Measurements from ENCODE around the gene NQO1.

Gene NQO1

DNA sequence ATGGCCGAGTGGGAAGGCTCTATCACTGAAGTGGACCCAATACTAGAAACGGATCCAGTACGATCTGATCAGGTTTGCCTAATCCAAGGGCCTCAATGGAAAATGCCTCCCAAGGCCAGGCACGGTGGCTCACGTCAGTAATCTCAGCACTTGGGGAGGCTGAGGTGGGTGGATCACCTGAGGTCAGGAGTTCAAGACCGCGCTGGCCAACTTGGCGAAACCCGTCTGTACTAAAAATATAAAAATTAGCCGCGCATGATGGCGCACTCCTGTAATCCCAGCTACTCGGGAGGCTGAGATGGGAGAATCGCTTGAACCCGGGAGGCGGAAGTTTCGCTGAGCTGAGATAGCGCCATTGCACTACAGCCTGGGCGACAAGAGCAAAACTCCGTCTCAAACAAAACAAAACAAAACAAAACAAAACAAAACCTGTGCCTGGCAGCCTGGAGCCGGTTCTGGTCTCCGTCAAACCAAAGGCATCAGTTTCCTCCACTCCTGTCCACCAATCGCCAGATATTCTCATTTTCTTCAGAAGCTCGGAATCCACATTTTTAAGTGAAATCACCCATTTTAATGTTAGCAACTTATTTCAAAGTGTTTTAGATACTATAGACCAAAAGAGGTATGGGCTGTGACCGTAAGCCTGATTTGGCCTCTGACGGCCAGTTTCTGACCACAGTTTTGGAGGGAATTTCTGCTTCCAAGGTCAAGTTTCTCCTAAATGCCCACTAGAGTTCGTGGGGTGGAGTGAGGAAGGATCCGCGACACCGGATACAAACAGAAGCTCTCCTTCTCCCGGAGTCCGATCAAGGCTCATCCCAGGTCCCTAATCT is 664 bp downstream of the NQO1 start:
- FAIRE-seq (no peak), DNase-seq (ENCODE audit: insufficient read length, low spot score) (no peak)
- TF ChIP-seq, protein P1, sequence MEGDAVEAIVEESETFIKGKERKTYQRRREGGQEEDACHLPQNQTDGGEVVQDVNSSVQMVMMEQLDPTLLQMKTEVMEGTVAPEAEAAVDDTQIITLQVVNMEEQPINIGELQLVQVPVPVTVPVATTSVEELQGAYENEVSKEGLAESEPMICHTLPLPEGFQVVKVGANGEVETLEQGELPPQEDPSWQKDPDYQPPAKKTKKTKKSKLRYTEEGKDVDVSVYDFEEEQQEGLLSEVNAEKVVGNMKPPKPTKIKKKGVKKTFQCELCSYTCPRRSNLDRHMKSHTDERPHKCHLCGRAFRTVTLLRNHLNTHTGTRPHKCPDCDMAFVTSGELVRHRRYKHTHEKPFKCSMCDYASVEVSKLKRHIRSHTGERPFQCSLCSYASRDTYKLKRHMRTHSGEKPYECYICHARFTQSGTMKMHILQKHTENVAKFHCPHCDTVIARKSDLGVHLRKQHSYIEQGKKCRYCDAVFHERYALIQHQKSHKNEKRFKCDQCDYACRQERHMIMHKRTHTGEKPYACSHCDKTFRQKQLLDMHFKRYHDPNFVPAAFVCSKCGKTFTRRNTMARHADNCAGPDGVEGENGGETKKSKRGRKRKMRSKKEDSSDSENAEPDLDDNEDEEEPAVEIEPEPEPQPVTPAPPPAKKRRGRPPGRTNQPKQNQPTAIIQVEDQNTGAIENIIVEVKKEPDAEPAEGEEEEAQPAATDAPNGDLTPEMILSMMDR (IDR thresholded peaks at IDR 0.05; ENCODE audit: insufficient read depth, missing control alignments), result no peak

DNA sequence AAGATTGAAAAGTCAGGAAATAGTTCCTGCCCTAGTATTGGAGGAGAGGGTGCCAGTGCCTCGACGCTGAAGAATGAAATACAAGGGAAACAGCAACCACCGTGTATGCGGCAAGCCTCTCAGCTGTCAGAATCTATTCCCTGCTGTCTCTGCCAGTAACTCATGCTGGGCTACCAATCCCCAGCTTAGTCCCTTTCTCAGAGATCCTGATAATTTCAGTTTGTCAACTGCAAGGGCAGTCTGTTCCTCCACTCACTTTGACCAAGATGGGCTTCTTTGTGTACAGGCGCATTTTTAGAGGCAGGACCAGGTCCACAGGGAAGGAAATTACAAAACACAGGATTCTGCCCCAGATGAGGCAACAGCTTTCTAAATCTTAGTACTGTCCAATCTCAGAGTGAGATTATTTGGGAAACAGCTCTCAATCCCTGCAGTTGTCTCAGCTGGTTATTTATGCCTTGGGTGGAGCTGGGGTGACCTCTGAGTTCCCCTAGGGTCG is 1.3 kb downstream of the NQO1 start:
- DNase-seq (ENCODE audit: insufficient read length, low spot score) (no peak), FAIRE-seq (no peak)
- TF ChIP-seq, protein P1 (IDR thresholded peaks at IDR 0.05; ENCODE audit: insufficient read depth, missing control alignments), result no peak

DNA sequence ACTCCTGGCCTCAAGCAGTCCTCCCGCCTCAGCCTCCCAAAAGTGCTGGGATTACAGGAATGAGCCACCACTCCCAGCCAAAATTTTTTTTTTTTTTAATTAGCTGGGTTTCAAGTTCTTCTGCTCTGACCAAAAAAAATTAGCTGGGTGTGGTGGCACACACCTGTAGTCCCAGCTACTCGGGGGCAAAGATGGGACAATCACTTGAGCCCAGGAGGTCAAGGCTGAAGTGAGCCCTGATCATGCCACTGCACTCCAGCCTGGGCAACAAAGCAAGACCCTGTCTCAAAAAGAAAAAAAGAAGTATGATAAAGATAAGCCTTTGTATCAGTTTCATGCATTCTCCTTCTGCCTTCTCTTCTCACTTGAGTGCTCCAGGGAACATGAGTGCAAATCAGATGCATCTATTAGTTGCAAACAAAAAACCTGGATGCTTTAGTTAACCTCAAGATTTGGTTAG is 1.9 kb downstream of the NQO1 start:
- TF ChIP-seq, protein P1 (IDR thresholded peaks at IDR 0.05; ENCODE audit: insufficient read depth, missing control alignments), result no peak
- no peak for FAIRE-seq
- DNase-seq (ENCODE audit: insufficient read length, low spot score), result no peak

DNA sequence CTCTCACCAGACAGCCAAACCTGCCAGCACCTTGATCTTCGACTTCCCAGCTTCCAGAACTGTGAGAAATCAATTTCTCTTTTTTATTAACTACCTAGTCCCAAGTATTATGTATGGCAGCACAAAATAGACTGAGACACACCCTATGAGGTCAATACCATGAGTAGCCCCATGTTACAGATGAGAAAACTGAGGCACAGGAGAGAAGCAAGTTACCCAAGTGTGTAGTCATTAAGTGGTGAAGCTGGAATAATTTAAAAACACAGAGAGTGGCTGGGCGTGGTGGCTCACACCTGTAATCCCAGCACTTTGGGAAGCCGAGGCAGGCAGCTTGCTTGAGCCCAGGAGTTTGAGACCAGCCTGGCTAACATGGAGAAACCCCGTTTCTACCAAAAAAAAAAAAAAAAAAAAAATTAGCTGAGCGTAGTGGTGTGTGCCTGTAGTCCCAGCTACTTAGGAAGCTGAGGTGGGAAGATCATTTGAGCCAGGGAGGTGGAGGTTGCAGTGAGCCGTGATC is 4.9 kb downstream of the NQO1 start:
- TF ChIP-seq, protein P1 (IDR thresholded peaks at IDR 0.05; ENCODE audit: insufficient read depth, missing control alignments), result no peak
- FAIRE-seq (no peak), DNase-seq (ENCODE audit: insufficient read length, low spot score) (no peak)

DNA sequence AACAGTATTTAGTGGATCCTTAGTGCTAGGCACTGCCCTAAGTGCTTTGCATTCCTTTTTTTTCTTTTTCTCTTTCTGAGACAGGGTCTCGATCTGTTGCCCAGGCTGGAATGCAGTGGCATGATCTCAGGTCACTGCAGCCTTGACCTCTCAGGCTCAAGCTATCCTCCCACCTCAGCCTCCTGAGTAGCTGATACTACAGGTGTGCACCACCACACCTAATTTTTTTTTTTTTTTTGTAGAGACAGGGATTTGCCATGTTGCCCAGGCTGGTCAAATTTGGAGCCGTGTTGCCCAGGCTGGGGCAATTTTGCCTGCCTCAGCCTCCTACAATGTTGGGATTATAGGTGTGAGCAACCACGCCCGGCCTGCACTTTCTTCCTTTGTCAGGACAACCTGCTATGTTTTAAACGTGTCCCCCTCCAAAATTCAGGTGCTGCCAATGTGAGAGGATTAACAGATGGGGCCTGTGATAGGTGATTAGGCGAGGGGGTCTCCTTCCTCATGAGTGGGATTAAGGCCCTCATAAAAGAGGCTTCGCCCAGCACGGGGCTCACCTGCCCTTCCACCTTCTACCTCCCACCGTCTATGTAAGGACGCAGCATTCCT is 5.4 kb downstream of the NQO1 start:
- DNase-seq (ENCODE audit: insufficient read length, low spot score), result no peak
- TF ChIP-seq, protein P1 (IDR thresholded peaks at IDR 0.05; ENCODE audit: insufficient read depth, missing control alignments), result no peak
- no peak for FAIRE-seq

DNA sequence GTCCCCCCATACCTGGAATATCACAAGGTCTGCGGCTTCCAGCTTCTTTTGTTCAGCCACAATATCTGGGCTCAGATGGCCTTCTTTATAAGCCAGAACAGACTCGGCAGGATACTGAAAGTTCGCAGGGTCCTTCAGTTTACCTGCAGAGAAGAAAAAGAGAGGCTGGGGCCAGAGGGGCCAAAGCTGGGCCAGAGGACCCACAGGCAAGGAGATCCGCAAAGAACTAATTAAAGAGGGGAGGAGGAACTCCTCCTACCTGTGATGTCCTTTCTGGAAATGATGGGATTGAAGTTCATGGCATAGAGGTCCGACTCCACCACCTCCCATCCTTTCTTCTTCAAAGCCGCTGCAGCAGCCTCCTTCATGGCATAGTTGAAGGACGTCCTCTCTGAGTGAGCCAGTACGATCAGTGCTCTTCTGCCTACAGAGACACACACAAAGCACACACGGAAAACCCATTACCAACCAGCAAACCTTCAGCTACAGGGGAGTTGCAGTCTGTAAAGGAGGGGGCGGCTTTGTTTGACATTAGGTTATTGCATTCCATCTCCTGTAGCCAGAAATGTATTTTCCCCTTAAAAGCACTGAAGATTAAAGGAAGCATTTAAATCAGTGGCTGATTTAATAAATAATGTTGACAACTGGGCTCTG is 8.1 kb downstream of the NQO1 start:
- no peak for FAIRE-seq

More for the DNA sequence above, 8.1 kb downstream of the NQO1 start:
- DNase-seq (ENCODE audit: insufficient read length, low spot score), result no peak
- TF ChIP-seq, protein P1 (IDR thresholded peaks at IDR 0.05; ENCODE audit: insufficient read depth, missing control alignments), result no peak
